ENCODE data around the gene DKK2.

The DKK2 gene

DNA sequence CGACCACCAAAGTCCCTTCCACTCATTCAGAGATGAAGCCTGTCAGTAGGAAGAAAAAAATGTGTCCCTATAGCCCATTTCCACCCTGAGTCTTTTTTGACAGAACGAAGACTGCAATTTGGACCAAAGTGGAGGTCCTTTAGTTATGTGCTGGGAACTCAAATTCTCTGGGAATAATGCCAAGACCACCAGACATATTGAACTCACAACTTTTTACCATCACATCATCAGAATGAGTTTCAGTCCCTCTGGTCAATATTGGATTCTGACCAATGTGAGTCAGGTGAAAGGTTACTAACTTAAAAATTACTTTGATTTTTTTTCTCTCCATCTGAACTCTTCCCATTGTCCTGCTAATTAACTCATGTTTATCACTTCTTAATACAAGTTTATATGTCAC is 128.9 kb downstream of the DKK2 start:
- no peak for DNase-seq

DNA sequence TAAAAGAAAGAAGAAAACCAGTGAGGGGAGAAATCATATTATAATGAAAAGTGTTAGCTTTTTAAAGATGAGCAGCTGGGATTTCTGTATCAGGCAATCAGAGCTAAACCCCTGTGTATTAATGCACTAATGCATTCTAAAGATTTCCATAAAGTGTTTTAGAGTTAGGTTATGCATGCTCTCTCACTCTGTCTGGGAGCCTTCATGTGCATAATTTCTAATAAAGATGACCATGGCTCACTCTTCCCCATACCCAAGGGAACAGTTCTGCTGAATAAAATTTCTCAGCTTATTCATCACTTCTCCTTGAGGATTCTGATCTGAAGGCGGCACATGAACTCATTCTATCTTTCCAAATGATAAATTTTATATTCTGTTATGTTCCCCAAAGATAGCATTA is 129.4 kb downstream of the DKK2 start:
- DNase-seq: no peak

DNA sequence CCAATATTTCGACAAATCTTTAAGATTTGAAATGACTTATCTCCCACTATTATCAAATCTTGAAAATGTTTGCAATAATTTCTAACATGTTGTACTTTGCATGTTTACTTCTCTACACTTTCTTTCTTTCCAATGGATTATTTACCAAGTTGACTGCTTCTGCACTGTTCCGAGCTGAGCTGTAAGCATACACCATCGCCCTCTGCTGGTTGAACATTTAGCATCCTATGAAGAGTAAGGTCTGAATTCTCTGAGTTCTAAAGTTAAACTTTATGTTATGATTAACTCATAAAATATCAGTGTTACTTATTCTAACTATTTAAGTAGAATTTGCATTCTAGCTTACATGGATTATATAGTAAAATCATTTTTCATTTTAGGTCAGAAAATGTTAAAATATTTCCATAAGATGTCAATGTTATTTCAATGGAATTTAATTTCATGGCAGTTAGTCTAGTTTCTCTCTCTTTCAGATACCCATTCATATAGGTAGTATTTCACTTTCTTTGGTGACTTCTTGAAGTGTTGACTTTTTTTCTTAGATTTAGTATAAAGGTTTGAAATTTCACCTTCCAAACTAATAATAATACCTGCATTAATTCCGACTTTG is 137.4 kb downstream of the DKK2 start:
- DNase-seq: peak; percentile 57

DNA sequence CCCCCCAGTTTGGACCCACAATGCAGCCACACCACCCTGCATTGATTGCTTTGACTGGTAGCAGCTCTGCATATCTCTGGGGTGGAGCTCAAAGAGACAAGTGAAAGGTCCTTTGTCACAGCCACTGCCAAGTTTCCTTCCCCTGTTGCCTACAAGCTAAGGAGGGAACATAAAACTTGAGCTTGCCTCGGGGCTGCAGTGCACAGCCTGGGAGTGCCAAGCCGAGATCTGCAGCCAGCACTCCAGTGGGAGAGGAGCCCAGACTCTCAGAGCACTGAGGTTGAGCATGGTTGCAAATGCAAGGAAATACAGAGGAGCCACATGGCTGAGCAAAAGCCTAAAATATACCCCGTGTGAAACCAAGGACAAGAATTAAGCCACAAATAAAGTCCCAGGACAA is 142.2 kb downstream of the DKK2 start:
- DNase-seq: no peak

DNA sequence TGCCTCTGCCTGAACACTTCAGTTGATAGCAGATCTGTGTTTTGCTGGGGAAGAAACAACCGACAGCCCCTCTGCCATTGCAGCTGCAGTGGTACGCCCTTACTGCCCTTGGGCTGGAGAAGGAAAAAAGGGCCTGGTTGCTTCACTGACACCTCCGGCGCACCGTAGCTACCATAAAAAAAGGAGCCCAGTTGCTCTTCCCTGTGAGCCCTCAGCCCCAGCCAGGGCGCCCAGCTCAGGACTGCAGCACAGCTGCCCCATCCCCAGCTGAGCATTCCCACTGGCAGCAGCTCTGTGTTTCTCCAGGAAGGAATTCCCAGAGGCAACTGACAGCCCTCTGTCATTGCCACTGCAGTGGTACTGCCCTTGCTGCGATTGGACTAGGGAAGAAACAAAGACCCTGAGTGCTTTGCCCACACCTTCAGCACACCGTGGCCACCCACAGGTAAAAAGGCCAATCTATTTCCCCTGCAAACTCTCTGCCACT is 142.7 kb downstream of the DKK2 start:
- no peak for DNase-seq

DNA sequence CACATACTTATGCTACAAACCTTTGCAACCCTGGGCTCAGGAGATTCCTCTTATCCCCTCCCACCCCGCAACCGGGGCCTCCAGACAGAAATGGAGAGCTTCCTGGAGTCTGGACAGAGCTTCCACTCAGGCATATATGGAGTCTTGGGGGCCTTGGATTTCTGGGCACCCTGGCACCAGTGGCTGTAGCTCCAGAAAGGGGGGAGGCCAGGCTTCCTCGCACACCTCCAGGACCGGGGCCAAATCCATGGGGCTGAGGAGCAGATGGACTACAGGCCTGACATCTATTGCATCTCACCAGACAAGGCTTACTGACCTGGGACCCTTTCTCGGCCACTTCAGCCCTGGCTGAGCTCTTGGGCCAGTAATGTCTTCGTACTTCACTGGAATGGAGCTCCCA is 143.3 kb downstream of the DKK2 start:
- no peak for DNase-seq

DNA sequence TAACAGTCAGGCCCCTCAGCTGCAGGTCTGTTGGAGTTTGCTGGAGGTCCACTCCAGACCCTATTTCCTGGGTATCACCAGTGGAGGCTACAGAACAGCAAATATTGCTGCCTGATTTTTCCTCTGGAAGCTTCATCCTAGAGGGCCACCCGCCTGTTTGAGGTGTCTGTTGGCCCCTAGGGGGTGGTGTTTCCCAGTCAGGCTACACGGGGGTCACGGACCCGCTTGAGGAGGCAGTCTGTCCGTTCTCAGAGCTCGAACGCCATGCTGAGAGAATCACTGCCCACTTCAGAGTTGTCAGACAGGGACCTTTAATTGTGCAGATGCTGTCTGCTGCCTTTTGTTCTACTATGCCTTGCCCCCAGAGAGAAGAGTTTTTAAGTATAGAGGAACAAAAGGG is 160.8 kb downstream of the DKK2 start:
- DNase-seq: no peak
